T follicular helper cell (primary cell): ENCODE measurements around the gene CFAP92.
A peak's percentile ranks its signal among the peaks of the same experiment; 100 is the strongest.
"Not testable (repeated sequence)": the region's sequence is repeated elsewhere in the genome, so short reads cannot be mapped to it uniquely, and the experiment has no call there.

Source experiments
- DNase-seq: peaks from one replicate; pipeline ENCODE4 v3.0.0-alpha.2; 2020; ENCODE audit warnings: low read depth

Gene CFAP92

GRCh38 chr3:128942161-128942952, 51.5 kb downstream of the CFAP92 start:
- DNase-seq, result no peak

DNA sequence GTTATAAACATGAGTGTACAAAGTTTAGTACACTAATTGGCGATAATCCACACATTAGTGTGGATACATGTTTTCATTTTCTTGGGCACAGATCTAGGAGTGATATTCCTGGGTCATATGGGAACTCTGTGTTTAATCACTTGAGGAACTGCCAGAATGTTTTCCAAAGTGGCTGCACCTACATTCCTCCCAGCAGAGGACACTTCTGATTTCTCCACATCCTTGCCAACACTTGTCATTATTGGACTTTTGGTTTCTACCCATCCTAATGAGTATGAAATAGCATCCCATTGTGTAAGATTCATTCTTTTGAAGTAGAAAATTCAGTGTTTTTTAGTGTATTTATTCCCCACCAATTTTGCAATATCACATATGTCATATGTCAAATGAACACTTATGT, 53.6 kb downstream of the CFAP92 start:
- no peak for DNase-seq

GRCh38 chr3:128936341-128936740, 57.5 kb downstream of the CFAP92 start:
- no peak for DNase-seq

DNA sequence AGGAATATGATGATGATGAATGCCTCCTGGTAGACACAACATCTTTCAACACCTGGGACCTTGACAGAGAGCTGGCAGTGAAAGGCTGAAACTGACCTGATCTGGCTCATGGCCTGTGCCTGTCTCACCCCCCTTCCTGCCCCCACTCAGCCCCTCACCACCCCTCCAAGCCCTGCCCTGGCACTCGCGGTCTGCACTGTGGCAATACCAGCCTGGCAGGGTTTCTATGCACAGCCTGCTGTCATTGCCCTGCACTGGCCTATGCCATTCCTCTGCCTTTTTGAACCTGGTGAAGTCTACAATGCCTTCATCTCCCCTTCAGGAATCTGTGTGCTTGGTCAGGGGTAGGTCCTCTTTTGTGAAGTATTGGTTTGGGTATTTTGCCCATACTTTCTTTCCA, 58.0 kb downstream of the CFAP92 start:
- no peak for DNase-seq

DNA sequence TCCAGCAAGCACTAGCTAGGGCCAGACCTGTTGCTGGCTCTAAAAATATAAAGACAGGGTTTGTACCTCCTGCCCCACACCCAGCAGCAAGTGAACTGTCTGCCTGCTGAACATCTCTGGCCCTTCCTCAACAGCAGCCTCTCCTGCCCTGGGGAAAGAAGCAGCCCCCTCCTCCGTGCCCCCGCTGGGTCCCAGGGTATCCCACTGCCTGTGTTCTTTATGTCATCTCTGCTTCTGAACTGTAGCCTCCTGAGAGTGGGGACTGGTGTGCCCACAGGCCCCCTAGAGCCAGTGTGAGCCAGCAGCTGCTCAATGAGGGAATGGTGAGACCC, 60.0 kb downstream of the CFAP92 start:
- DNase-seq, result no peak

DNA sequence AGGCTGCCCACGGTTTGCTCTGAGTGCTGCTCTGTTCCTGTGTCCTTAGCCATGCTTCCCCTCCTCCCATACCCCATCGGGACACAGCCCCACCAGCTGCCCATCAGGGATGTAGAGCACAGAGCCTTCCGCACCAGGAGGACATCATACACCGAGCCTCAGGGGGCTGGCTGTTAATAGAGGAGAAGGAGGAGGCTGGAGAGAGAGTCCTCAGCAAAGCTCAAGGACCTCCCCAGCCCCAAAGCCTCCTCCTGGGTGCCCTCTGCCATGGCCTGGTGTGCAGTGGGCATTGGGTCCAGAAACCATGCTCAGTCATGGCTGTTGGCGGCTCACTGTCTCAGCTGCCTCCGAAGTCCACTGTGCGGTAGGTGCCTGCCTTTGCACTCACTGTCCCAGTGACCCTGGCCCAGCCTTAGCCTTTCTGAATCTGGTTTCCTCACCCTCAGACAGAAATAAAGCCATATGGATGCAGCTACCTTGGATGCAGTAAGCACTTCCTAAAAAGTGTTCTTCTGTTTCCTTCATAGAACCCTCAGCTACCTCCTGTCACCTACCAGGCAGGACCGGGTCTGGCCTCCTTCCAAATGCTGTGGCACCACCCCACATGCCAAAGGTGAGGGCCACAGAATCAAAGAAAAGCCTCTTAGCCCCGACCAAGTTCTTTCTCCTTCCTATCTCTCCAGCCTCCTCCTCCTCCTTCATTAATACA, 60.5 kb downstream of the CFAP92 start:
- DNase-seq, result no peak

DNA sequence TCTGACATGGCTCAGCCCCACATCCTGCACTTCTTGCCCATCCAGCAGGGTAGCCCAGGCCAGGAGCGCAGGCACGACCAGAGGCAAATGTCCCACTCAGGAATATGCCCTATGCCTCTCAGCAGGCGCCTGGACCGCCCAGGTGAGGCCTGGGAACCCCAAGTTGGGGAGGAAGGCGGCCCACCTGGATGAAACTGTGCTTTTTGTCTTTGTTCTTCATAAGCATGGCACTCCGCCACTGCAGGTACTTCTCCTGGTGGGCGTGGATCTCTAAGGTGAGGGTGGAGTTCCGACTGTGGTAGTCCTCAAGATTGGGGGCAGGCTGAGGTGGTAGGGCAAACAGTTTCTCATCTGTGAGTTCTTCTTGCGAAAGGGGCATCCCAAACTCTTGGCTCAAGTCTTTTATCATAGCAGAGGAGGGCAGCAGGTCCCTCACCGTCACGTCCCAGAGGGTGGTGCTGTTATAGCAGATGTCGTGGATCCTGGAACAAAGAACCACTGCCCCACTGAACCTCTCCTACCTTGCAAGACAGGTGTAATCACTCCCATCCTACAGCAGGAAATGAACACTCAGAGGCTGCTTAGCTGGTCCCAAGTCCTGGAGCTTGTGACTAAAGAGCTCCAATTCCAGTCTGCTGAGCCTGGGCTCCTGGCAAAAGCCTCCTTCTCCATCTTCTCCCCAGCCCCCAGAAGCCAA, 61.2 kb downstream of the CFAP92 start:
- no peak for DNase-seq

DNA sequence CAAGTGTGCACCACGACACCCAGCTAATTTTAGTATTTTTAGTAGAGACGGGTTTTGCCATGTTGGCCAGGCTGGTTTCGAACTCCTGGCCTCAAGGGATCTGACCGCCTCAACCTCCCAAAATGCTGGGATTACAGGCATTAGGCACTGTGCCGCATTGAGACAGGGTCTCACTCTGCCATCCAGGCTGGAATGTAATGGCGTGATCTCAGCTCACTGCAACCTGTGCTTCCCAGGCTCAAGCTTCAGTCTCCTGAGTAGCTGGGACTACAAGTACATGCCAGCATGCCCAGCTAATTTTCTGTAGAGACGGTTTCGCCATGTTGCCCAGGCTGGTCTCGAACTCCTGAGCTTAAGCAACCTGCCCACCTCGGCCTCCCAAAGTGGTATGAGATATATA, 62.8 kb downstream of the CFAP92 start:
- DNase-seq, result no peak

GRCh38 chr3:128929364-128929763, 64.5 kb downstream of the CFAP92 start:
- DNase-seq, result no peak

DNA sequence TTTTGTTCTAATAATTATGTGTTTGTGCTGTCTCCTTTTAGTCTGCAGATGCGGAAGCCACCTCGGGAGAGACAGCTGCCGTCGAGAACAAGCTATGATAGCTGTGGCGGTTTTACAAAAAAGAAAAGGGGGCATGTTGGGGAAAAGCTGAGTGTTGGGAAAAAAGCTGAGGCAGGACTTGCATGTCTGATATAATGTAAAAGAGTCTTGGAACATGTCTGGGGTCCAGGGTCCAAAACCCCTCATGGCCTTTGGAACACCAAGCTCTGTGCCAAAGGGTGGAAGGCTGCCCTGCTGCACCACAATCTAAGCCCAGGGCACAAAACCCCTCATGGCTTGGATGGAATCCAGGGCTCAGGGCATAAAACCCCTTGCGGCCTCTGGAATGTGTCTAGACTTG, 69.9 kb downstream of the CFAP92 start:
- not testable (repeated sequence) for DNase-seq

- no peak for DNase-seq
Observed at GRCh38 chr3:128923576-128923975, 70.3 kb downstream of the CFAP92 start.

- DNase-seq, result peak; percentile 22
Observed at GRCh38 chr3:128922804-128923459, 70.9 kb downstream of the CFAP92 start.

- DNase-seq, result no peak
Observed at GRCh38 chr3:128919988-128920387, 73.9 kb downstream of the CFAP92 start.

DNA sequence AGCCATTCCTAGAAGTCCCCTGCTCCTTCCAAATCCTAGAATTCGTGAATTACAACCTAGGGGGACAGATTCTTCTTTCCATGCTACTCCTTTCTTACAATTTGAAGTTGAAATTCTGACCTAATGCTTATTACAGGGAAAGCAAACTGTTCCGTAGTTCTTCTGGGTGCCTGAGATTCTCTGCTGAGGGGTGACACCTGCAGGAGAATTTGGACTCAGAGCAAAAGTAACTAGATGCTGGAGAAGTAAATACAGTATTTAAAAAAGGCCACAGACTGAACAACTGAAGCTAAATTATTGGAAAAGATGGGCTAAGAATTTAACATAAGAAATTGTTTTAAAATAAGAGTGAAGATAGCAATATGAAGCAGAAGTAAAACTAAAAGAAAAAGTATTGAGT, 76.6 kb downstream of the CFAP92 start:
- DNase-seq, result no peak

DNA sequence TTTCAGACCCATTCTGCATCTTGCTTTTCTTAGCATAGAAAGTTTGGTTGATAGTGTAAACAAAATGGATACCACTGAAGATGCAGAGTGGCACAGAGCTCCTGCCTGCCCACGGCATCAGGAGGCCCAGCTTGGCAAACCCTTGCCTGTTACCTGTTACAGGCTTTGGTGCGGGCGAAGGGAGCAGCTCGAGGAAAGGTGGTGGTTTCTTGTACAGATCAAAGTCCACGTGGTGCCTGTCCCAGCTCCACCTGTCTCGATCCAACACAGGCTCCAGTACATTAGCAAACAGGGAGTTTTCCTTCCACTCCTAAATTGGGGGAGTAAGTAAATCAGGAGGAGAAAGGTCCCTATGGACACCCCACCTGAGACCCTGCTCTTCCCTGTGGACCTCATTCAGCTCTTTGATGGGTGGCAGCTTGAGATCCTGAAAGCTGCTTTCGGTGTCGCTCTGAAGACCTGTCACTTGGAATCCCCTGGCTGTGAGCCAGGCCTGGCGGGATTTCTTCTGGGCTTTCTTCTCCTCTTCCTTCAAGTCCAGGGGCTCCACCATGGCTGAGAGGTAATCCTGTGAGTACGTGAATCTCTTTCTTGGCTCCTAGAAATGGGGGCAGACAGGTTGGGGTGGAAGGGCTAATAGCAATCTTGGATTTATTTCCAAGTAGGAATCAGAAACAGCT, 78.8 kb downstream of the CFAP92 start:
- no peak for DNase-seq

DNA sequence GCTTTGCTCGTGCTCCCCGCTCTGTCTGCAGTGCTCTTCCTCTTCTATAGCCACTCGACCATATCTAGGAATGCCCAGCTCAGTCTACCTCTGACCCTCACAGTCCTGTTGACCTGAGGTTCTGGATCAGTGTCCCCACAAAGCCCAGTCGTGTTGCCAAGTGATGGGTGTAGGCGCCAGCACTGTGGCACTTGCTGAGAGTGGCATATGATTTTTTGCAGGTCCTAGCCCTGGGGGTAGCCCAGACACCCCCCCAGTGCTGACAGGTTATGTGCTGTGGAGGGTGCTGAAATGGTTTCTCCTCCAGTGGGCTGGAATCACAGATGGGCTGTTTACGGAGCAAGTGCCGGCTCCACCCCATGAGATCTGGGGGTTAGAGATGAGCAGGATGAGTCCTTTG, 82.0 kb downstream of the CFAP92 start:
- DNase-seq, result no peak

- DNase-seq, result no peak
Observed at GRCh38 chr3:128910006-128910405, 83.9 kb downstream of the CFAP92 start.

GRCh38 chr3:128908951-128909350, 84.9 kb downstream of the CFAP92 start:
- no peak for DNase-seq

GRCh38 chr3:128907706-128908445, 86.0 kb downstream of the CFAP92 start:
- DNase-seq, result no peak

GRCh38 chr3:128906804-128907525, 86.9 kb downstream of the CFAP92 start:
- no peak for DNase-seq
